ENCODE measurements around the gene RBM8A. TPM values are rescaled to one million over a fixed set of nuclear protein-coding genes. Genes with fewer than 3 reads are reported as not detected.
"Not testable (repeated sequence)": the region's sequence is repeated elsewhere in the genome, so short reads cannot be mapped to it uniquely, and the experiment has no call there.

RBM8A gene
- total and polyA plus RNA-seq, 9 of the 15 experiments (the other 6 are each of a cell fraction or from before 2014, with no cell fraction given), result 215 to 1,035 (median 291) TPM

DNA sequence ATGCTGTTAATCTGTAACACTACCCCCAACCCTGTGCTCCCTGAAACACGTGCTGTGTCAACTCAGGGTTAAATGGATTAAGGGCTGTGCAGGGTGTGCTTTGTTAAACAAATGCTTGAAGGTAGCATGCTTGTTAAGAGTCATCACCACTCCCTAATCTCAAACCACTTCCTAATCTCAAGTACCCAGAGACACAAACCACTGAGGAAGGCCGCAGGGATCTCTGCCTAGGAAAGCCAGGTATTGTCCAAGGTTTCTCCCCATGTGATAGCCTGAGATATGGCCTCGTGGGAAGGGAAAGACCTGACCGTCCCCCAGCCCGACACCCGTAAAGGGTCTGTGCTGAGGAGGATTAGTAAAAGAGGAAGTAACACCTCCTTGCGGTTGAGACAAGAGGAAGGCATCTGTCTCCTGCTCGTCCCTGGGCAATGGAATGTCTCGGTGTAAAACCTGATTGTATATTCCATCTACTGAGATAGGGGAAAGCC, 5.3 kb upstream of the RBM8A start (continued):
- TF ChIP-seq ERF (CRISPR knock-in tag; IDR thresholded peaks at IDR 0.05) (peak; percentile 42; the same call in 1 of the 2 replicates), ZEB2 (IDR thresholded peaks at IDR 0.05) (peak; percentile 99), TEAD1 (CRISPR knock-in tag; IDR thresholded peaks at IDR 0.05) (peak; percentile 71 to 88; a peak in 2 of 4 replicates), NONO (IDR thresholded peaks at IDR 0.05; ENCODE audit: low read depth in 2 of 2, low read length in 1 of 2) (peak in 1 of 2 experiments; percentile 60; a peak in 1 of 4 replicates), GATA2 (CRISPR knock-in tag; IDR thresholded peaks at IDR 0.05) (peak; percentile 89), ETV6 (IDR thresholded peaks at IDR 0.05; ENCODE audit: borderline replicate concordance in 1 of 2, low read depth in 2 of 2, low read length in 1 of 2) (peak in 1 of 2 experiments; percentile 77; a peak in 2 of 4 replicates), TAL1 (IDR thresholded peaks at IDR 0.05) (peak; percentile 96), NCOR1 (IDR thresholded peaks at IDR 0.05) (peak; percentile 94), TCF3 (CRISPR knock-in tag; IDR thresholded peaks at IDR 0.05) (peak; percentile 97), FOXP1 (CRISPR knock-in tag; IDR thresholded peaks at IDR 0.05) (peak; percentile 32; the same call in 1 of the 2 replicates), BCL6 (CRISPR knock-in tag; IDR thresholded peaks at IDR 0.05) (peak; percentile 14; the same call in 1 of the 2 replicates), ZFX (CRISPR knock-in tag; IDR thresholded peaks at IDR 0.05) (peak; percentile 58; the same call in 1 of the 2 replicates), ZNF589 (CRISPR knock-in tag; IDR thresholded peaks at IDR 0.05; ENCODE audit: low read depth) (peak; percentile 86), RNF2 (IDR thresholded peaks at IDR 0.05) (peak; percentile 87), TRIM24 (IDR thresholded peaks at IDR 0.05) (peak; percentile 77 to 85; a peak in 3 of 4 replicates), CBFB (CRISPR knock-in tag; IDR thresholded peaks at IDR 0.05) (peak; percentile 82), NCOA1 (IDR thresholded peaks at IDR 0.05; ENCODE audit: low read depth) (peak; percentile 81), MEF2D (tag; conservative IDR thresholded peaks at IDR 0.05; ENCODE audit: low read depth) (peak; percentile 70), SMARCE1 (IDR thresholded peaks at IDR 0.05) (peak; percentile 97), BCOR (IDR thresholded peaks at IDR 0.05) (peak; percentile 82), NBN (IDR thresholded peaks at IDR 0.05; ENCODE audit: low read depth) (peak; percentile 78; the same call in 1 of the 2 replicates)
- TF ChIP-seq ETV6 (CRISPR knock-in tag; IDR thresholded peaks at IDR 0.05; ENCODE audit: borderline replicate concordance), result not testable (repeated sequence)
- TF ChIP-seq, protein P1, sequence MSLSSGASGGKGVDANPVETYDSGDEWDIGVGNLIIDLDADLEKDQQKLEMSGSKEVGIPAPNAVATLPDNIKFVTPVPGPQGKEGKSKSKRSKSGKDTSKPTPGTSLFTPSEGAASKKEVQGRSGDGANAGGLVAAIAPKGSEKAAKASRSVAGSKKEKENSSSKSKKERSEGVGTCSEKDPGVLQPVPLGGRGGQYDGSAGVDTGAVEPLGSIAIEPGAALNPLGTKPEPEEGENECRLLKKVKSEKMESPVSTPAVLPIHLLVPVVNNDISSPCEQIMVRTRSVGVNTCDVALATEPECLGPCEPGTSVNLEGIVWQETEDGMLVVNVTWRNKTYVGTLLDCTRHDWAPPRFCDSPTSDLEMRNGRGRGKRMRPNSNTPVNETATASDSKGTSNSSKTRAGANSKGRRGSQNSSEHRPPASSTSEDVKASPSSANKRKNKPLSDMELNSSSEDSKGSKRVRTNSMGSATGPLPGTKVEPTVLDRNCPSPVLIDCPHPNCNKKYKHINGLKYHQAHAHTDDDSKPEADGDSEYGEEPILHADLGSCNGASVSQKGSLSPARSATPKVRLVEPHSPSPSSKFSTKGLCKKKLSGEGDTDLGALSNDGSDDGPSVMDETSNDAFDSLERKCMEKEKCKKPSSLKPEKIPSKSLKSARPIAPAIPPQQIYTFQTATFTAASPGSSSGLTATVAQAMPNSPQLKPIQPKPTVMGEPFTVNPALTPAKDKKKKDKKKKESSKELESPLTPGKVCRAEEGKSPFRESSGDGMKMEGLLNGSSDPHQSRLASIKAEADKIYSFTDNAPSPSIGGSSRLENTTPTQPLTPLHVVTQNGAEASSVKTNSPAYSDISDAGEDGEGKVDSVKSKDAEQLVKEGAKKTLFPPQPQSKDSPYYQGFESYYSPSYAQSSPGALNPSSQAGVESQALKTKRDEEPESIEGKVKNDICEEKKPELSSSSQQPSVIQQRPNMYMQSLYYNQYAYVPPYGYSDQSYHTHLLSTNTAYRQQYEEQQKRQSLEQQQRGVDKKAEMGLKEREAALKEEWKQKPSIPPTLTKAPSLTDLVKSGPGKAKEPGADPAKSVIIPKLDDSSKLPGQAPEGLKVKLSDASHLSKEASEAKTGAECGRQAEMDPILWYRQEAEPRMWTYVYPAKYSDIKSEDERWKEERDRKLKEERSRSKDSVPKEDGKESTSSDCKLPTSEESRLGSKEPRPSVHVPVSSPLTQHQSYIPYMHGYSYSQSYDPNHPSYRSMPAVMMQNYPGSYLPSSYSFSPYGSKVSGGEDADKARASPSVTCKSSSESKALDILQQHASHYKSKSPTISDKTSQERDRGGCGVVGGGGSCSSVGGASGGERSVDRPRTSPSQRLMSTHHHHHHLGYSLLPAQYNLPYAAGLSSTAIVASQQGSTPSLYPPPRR (CRISPR knock-in tag; IDR thresholded peaks at IDR 0.05; ENCODE audit: borderline replicate concordance), result peak; percentile 86; the same call in 1 of the 2 replicates
- TF ChIP-seq, protein P2, sequence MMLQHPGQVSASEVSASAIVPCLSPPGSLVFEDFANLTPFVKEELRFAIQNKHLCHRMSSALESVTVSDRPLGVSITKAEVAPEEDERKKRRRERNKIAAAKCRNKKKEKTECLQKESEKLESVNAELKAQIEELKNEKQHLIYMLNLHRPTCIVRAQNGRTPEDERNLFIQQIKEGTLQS (IDR thresholded peaks at IDR 0.05), result peak; percentile 63; the same call in 1 of the 2 replicates
- TF ChIP-seq, protein P2 (CRISPR knock-in tag; conservative IDR thresholded peaks at IDR 0.05), result not testable (repeated sequence)

Measured in K562 (cell line).